ENCODE data around the gene SLC4A8. TPM values are rescaled to one million over a fixed set of nuclear protein-coding genes. Genes with fewer than 3 reads are reported as not detected.

The SLC4A8 gene
- total RNA-seq, 1 experiment from 2014 or later: 4.2 TPM

DNA sequence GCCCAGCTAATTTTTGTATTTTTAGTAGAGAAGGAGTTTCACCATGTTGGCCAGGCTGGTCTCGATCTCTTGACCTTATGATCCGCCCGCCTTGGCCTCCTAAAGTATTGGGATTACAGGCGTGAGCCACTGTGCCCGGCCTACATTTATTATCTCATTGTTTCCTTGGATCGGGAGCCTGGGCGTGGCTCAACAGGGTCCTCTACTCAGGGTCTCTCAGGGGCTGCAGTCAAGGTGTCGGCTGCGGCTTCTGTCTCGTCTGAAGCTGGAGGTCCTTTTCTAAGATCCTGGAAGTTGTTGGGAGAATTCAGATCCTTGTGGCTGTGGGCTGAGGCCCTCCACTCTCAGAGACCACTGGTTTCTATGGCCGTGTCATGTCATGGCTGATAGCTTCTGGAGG lies 100.9 kb downstream of the SLC4A8 start:
- TF ChIP-seq, protein P1, sequence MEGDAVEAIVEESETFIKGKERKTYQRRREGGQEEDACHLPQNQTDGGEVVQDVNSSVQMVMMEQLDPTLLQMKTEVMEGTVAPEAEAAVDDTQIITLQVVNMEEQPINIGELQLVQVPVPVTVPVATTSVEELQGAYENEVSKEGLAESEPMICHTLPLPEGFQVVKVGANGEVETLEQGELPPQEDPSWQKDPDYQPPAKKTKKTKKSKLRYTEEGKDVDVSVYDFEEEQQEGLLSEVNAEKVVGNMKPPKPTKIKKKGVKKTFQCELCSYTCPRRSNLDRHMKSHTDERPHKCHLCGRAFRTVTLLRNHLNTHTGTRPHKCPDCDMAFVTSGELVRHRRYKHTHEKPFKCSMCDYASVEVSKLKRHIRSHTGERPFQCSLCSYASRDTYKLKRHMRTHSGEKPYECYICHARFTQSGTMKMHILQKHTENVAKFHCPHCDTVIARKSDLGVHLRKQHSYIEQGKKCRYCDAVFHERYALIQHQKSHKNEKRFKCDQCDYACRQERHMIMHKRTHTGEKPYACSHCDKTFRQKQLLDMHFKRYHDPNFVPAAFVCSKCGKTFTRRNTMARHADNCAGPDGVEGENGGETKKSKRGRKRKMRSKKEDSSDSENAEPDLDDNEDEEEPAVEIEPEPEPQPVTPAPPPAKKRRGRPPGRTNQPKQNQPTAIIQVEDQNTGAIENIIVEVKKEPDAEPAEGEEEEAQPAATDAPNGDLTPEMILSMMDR (conservative IDR thresholded peaks at IDR 0.05; ENCODE audit: low read depth, low read length): no peak
- no peak for TF ChIP-seq EZH2 (IDR thresholded peaks at IDR 0.05; ENCODE audit: low read length, unreplicated experiment)
- no peak for TF ChIP-seq EZH2phosphoT487 (IDR thresholded peaks at IDR 0.05; ENCODE audit: borderline replicate concordance, low read length)
- Histone ChIP-seq H3K79me2 (ENCODE audit: low read length) (no peaks in the 10 kb centered on the region), H2AFZ (ENCODE audit: low read length) (no peak overlapping the region), H3K9me2 (replicated peaks; ENCODE audit: low read length) (no peaks in the 10 kb centered on the region), H3K9me3 (ENCODE audit: low read length) (no peaks in the 10 kb centered on the region), H3K27ac (ENCODE audit: low read length) (no peak overlapping the region), H3K4me3 (ENCODE audit: low read length) (no peak overlapping the region), H3K4me1 (ENCODE audit: insufficient read depth, low read length) (no peaks in the 10 kb centered on the region), H3K4me2 (ENCODE audit: low read length) (no peak overlapping the region), H3K27me3 (ENCODE audit: low read length) (no peaks in the 10 kb centered on the region), H4K20me1 (ENCODE audit: low read length) (no peaks in the 10 kb centered on the region), H3K9ac (ENCODE audit: low read length) (no peak overlapping the region), H3K36me3 (ENCODE audit: low read depth, low read length) (no peaks in the 10 kb centered on the region), H3F3A (ENCODE audit: low read length, unreplicated experiment) (no peaks in the 10 kb centered on the region)
- BruUV-seq (replicated peaks): no TSS peak
- POLR2A ChIA-PET (ENCODE audit: unreplicated experiment): no interaction called here
- no peak for DNase-seq
- intact Hi-C loops (cut with micrococcal nuclease): no loop called here
- no peak for ATAC-seq
- CTCF ChIA-PET: no interaction called here

DNA sequence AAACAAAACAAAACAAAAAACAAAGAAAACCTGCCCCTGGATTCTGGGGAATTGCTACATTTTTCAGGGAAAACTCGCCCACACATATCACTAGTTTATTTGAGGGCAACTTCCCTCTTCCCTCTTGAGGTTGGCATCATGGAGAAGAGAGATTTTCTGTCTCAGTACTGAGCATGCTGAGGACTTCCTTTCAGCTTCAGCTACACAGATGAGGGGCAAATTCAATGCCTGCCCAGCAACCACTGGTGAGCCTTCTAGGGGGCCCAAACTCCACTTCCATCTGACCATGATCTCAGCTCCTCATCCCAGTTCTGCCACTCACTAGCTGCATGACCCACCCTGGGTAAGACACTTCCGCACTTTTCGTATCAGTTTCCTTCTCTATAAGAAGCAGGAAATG lies 103.3 kb downstream of the SLC4A8 start:
- Histone ChIP-seq H2AFZ (ENCODE audit: low read length) (no peak overlapping the region), H3K4me3 (ENCODE audit: low read length) (no peak overlapping the region), H3K27me3 (ENCODE audit: low read length) (no peaks in the 10 kb centered on the region), H3K79me2 (ENCODE audit: low read length) (no peaks in the 10 kb centered on the region), H3K27ac (ENCODE audit: low read length) (no peak overlapping the region), H3F3A (ENCODE audit: low read length, unreplicated experiment) (no peaks in the 10 kb centered on the region), H3K9me3 (ENCODE audit: low read length) (no peaks in the 10 kb centered on the region), H3K36me3 (ENCODE audit: low read depth, low read length) (no peaks in the 10 kb centered on the region), H3K9me2 (replicated peaks; ENCODE audit: low read length) (no peaks in the 10 kb centered on the region), H3K4me1 (ENCODE audit: insufficient read depth, low read length) (peaks cover 17% of the 10 kb centered on the region), H4K20me1 (ENCODE audit: low read length) (no peaks in the 10 kb centered on the region), H3K4me2 (ENCODE audit: low read length) (no peak overlapping the region), H3K9ac (ENCODE audit: low read length) (no peak overlapping the region)
- TF ChIP-seq, protein P1 (conservative IDR thresholded peaks at IDR 0.05; ENCODE audit: low read depth, low read length): no peak
- TF ChIP-seq EZH2 (IDR thresholded peaks at IDR 0.05; ENCODE audit: low read length, unreplicated experiment) (no peak), EZH2phosphoT487 (IDR thresholded peaks at IDR 0.05; ENCODE audit: borderline replicate concordance, low read length) (no peak)
- no TSS peak for BruUV-seq (replicated peaks)
- ChIA-PET POLR2A (ENCODE audit: unreplicated experiment) (no interaction called here), CTCF (interaction anchor here (0.5 kb wide), 1 partner anchor 286 kb away, joined by 3 read pairs; no protein-coding TSS in a partner anchor)
- DNase-seq: no peak
- intact Hi-C loops (cut with micrococcal nuclease): no loop called here
- no peak for ATAC-seq

DNA sequence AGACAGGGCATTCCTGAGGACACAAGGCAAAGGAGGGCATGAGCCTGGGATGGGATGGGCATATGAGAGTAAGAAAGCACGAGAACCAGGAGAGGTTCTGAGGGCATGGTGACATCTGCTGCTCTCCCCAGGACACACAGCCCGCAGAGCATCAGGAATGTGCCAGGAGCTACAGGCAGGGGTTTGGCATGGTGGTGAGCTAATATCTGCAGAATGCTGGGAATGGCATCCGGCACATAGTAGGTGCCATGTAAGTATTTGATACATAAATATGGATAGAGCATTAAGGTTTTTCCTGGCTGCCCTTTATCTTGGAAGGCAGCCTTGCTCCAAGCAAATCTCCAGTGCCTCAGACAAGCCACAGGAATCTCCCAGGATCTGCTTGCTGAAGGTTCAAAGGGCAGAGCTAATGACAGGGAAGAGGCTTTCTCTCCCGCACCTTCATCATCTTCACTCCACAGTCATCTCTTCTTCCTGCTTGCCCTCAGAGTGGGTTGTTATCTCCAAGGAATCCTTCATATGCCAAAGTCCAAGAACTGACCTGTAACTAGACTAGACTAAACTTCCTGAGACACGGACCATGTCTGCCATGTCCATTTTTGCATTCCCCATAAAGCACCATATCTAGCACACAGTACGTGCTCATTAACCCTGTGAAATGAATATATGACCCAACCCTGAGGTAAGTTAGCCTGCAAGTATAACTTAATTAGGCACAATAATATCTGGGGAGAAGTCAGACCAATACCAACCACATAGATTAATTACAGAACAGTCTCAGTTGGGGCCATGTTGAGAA lies 104.4 kb downstream of the SLC4A8 start:
- H3F3A ChIP-seq (ENCODE audit: low read length, unreplicated experiment): no peaks in the 10 kb centered on the region
- DNase-seq (no peak), ATAC-seq (no peak)
- TF ChIP-seq EZH2phosphoT487 (IDR thresholded peaks at IDR 0.05; ENCODE audit: borderline replicate concordance, low read length): no peak
- H3K9me3 ChIP-seq (ENCODE audit: low read length): no peaks in the 10 kb centered on the region
- H3K4me1 ChIP-seq (ENCODE audit: insufficient read depth, low read length): peaks cover 28% of the 10 kb centered on the region
- intact Hi-C loops (cut with micrococcal nuclease): no loop called here
- no peak overlapping the region for H3K9ac ChIP-seq (ENCODE audit: low read length)
- H3K4me2 ChIP-seq (ENCODE audit: low read length): no peak overlapping the region
- no peak overlapping the region for H3K4me3 ChIP-seq (ENCODE audit: low read length)
- H2AFZ ChIP-seq (ENCODE audit: low read length): no peak overlapping the region
- no peaks in the 10 kb centered on the region for H3K79me2 ChIP-seq (ENCODE audit: low read length)
- CTCF ChIA-PET: no interaction called here
- H3K9me2 ChIP-seq (replicated peaks; ENCODE audit: low read length): no peaks in the 10 kb centered on the region
- POLR2A ChIA-PET (ENCODE audit: unreplicated experiment): no interaction called here
- H3K27ac ChIP-seq (ENCODE audit: low read length): no peak overlapping the region
- BruUV-seq (replicated peaks): no TSS peak
- no peaks in the 10 kb centered on the region for H3K27me3 ChIP-seq (ENCODE audit: low read length)
- H3K36me3 ChIP-seq (ENCODE audit: low read depth, low read length): no peaks in the 10 kb centered on the region
- H4K20me1 ChIP-seq (ENCODE audit: low read length): no peaks in the 10 kb centered on the region
